ENCODE results near the gene STK11IP. TPM values are rescaled to one million over a fixed set of nuclear protein-coding genes. Genes with fewer than 3 reads are reported as not detected.

The STK11IP gene
- polyA plus RNA-seq, 3 donors: 23.9 to 33.0 (median 32.8) TPM

- DNase-seq: no peak
These were observed 34.5 kb downstream of the STK11IP start for GRCh38 chr2:219631904-219632759.

- no peak for DNase-seq
These were observed 35.1 kb downstream of the STK11IP start for GRCh38 chr2:219632760-219633105.

GRCh38 chr2:219633276-219634065 lies 35.8 kb downstream of the STK11IP start:
- DNase-seq: no peak

- DNase-seq: no peak
These were observed 36.7 kb downstream of the STK11IP start for GRCh38 chr2:219634171-219634940.

DNA sequence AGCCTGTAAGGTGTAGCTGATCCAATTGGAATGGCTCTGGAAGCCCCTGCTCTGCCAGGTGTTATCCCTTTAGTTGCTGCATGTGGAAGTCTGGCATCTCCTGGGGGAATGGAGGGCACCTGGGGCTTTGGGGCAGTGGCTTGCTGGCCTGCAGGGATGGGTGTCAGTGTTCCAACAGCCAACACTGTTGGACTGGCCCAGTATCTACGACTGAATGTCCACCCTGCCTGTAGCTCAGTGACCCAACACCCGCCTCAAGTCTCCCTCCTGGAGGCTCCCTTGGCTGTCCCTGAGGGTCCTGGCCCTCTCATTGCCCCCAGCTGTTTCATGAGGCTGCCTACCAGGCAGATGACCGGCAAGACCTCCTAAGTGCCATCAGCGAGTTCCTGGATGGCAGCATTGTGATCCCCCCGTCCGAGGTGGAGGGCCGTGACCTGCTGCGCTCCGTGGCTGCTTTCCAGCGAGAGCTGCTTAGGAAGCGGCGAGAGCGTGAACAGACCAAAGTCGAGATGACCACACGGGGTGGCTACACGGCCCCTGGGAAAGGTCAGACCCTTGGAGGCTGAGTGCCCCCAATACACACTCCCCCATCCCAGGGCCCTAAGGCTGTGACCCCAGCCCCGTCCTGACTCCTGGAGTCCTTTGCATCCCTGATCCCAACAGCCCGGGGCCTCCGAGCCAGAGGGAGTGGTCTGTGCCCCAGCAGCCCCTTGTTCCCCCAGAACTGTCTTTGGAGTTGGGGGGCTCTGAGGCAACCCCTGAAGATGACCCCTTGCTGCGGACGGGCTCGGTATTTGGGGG lies 37.5 kb downstream of the STK11IP start:
- DNase-seq: no peak

DNA sequence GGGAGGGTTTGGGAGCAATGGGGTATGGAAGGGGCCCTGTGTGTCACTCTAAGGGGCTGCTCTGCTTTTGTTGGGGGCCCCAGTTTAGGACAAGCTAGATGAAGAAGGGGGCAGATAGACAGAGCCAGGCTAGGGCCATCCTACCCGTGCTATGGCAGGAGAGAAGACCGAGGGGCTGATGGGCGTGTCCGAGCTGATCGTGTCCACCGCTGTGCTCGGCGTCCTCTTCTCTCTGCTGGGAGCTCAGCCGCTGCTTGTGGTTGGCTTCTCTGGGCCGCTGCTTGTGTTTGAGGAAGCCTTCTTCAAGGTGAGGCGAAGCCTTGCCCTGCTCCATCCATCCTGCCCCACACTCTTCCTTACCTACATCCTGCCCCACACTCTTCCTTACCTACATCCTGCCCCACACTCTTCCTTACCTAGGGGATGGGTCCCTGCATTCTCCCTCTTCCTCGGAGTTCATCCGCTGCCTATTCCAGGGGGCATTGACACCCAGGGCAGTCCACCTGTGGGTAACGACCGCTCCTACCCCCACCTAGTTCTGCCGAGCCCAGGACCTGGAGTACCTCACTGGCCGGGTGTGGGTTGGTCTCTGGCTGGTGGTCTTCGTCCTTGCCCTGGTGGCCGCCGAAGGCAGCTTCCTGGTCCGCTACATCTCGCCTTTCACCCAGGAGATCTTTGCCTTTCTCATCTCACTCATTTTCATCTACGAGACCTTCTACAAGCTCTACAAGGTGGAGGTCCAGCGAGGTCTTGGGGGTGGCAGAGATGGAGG lies 38.7 kb downstream of the STK11IP start:
- no peak for DNase-seq

- DNase-seq: no peak
These were observed 39.5 kb downstream of the STK11IP start for GRCh38 chr2:219636941-219637841.

DNA sequence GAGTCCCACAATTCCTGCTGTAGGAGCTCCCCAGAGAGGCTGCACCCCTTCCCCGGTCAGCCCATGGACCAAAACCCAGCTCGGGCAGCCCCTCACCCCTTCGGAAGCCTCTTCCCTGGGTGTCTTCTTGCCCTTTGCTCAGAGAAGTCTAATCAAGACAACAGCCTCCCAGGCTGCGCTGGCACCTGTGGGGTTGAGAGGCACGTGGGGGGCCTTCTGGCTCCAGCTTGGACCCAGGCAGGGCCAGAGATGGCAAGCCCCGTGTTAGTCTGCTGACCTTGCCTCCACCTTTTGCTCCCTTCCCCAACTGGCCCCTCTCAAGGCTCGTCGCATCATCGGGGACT lies 40.2 kb downstream of the STK11IP start:
- no peak for DNase-seq

GRCh38 chr2:219638217-219638947 lies 40.7 kb downstream of the STK11IP start:
- DNase-seq: no peak

- no peak for DNase-seq
These were observed 41.5 kb downstream of the STK11IP start for GRCh38 chr2:219638948-219639755.

DNA sequence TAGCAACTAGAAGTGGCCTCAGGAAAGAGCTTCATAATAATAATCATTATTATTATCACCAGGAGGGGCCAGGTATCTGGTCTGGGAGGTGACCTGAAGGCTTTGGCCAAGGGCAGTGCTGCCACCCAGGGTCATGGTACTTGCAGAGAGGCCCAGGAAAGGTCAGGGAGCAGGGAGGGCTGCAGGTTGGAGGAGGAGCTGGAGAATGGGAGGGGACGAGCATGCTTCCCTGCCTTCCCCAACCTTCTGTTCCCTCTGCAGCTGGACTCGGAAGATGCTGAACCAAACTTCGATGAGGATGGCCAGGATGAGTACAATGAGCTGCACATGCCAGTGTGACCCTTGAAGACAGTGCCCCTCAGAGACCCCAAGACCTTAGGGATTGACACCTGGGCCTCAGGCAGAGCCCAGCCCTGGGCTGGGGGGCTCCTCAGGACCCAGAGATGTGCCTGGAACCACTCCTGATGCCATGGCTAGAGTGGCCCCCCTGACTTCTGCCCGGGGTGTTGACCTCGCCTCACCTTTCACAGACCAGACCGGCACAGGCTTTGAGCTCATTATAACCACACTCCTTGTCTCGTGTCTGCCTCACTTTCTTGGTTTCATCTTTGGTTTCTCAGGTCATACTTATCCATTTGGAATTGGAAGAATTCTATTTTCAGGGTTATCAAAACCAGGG lies 43.9 kb downstream of the STK11IP start:
- DNase-seq: no peak

GRCh38 chr2:219642069-219642454 lies 44.4 kb downstream of the STK11IP start:
- no peak for DNase-seq

GRCh38 chr2:219642465-219643083 lies 44.9 kb downstream of the STK11IP start:
- peak; percentile 94 for DNase-seq

DNA sequence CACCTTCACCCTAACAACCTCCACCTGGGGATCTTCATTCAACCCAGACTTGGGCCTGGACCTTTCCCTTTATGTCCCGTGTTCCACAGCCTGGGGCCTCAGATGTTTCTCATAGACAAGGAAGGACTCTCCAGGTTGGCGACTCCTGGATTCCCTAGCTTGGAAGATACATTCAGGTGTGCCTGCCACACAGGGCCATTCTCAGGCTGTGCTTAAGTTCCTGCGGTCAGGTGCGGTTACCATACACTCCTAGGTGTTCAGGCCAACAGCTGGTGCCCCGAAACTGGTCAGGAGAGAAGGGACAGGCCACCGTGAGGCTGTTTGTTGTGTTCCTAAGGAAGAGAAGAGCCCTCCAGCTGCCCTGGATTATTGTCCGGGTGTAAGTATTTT lies 45.4 kb downstream of the STK11IP start:
- no peak for DNase-seq

DNA sequence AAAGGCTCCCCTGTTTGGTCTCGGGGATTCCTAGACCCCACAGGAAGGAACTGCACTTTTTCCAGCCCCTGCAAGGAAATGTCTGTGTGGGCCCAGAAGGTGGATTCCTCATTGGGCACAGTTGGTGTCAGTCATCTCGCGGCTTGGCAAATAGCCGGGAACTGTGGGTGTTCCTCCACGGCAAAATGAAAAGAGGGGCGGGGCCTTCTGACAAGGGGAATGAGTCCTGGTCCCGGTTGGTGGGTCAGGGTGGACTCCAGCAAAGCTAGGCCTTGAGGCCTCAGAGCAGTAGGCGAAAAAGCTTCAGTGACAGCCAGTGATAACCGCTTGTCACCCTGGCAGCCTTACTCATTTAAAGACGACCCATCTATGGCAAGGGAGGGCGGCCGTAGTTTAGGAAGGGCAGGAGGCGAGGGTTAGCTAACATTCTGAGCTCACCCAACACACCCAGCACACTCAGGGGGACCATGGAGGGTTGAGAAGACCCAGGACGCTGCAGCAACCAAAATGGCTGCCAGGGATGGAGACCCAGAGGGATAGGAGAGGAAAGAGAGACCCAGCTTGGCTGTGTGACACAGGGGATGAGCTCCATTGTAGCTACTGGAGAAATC lies 46.2 kb downstream of the STK11IP start:
- no peak for DNase-seq

DNA sequence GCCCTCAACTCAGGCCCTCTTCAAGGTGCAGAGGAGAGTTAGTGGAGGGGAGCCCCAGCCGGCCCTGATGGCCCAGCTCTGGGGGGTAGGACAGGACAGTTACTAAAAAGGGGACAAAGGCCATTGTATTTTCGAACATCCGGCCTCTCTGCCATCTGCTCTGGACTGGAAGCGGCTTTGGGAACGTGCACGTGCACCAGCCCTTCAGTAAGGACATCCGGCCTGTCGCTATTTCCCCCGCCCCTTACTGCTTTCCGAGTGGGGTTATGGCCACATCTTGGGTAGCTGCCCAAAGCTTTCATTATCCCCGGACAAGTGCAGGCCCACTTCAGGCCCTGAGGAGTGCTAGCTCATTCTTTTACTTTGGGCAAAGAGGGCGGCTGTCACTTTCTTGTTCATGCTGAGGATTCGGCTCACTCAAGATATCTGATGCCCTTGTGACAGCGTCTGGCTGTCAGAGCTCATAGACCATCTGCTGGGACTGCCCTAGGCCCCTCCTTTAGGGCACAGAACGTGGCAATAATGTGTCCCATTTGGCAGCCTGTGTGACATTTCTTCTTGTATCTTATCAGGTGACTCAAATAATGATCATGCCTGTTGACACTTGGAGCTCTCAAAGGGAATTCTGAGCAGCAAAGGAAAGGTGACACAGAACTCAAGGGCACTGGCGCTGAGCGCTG lies 47.3 kb downstream of the STK11IP start:
- DNase-seq: no peak
